ENCODE results near the gene DOCK11.

DNA sequence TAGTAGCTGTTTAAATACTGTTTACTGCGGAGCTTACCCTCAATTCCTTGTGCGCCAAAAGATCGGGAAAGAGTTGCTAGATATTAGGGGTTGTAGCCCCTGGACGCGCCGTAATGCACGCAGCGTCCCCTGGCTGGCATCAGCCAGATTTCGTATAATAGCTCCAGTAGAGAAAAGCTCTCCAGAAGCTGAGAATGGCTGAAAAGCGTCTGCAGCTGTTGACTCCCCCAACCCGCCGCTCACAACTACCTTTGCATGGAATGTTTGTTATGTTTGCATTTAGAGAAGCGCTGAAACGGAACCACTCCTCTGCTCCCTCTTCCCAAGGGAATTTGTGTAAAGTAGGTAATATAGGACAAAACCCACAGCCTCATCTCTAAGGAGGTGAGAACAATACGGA is 3.7 kb downstream of the DOCK11 start:
- no peak for TF ChIP-seq ZBTB7A (IDR thresholded peaks at IDR 0.05; ENCODE audit: low read depth)
- TF ChIP-seq, protein P1, sequence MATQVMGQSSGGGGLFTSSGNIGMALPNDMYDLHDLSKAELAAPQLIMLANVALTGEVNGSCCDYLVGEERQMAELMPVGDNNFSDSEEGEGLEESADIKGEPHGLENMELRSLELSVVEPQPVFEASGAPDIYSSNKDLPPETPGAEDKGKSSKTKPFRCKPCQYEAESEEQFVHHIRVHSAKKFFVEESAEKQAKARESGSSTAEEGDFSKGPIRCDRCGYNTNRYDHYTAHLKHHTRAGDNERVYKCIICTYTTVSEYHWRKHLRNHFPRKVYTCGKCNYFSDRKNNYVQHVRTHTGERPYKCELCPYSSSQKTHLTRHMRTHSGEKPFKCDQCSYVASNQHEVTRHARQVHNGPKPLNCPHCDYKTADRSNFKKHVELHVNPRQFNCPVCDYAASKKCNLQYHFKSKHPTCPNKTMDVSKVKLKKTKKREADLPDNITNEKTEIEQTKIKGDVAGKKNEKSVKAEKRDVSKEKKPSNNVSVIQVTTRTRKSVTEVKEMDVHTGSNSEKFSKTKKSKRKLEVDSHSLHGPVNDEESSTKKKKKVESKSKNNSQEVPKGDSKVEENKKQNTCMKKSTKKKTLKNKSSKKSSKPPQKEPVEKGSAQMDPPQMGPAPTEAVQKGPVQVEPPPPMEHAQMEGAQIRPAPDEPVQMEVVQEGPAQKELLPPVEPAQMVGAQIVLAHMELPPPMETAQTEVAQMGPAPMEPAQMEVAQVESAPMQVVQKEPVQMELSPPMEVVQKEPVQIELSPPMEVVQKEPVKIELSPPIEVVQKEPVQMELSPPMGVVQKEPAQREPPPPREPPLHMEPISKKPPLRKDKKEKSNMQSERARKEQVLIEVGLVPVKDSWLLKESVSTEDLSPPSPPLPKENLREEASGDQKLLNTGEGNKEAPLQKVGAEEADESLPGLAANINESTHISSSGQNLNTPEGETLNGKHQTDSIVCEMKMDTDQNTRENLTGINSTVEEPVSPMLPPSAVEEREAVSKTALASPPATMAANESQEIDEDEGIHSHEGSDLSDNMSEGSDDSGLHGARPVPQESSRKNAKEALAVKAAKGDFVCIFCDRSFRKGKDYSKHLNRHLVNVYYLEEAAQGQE (IDR thresholded peaks at IDR 0.05; ENCODE audit: low read depth): no peak
